Esophagus squamous epithelium (tissue), 4 donors: ENCODE measurements around the gene ATP12A.

Experiments used
- CTCF ChIP-seq, 6 experiments: fragments of 450-650 bp in 4 of 6; fragments of 200-600 bp in 2 of 6; sonication (generic) in 2 of 6; IDR thresholded peaks; one replicate each; pipeline ENCODE4 v1.5.1; 2016 to 2019; ENCODE audit warnings: antibody characterized with exemption in 6 of 6, mild to moderate bottlenecking in 4 of 6, moderate library complexity in 4 of 6
- POLR2A ChIP-seq, 4 donors: fragments of 450-650 bp; IDR thresholded peaks; one replicate each; pipeline ENCODE4 v1.6.1; 2017; ENCODE audit warnings: antibody characterized with exemption in 4 of 4, mild to moderate bottlenecking in 4 of 4, moderate library complexity in 3 of 4

- TF ChIP-seq CTCF (IDR thresholded peaks at IDR 0.05) (no peak), POLR2A (IDR thresholded peaks at IDR 0.05) (no peak)
Observed at GRCh38 chr13:24716011-24716410, 35.8 kb downstream of the ATP12A start.
